ENCODE results near the gene GOSR2.
"Not testable (repeated sequence)": the region's sequence is repeated elsewhere in the genome, so short reads cannot be mapped to it uniquely, and the experiment has no call there.

GOSR2 gene

GRCh38 chr17:46984892-46985291 is 61.9 kb downstream of the GOSR2 start:
- in situ Hi-C loops (cut with MboI; ENCODE audit: low sequenced_read_pairs): no loop called here

- in situ Hi-C loops (cut with MboI; ENCODE audit: low sequenced_read_pairs): no loop called here
Observed at GRCh38 chr17:46986366-46986765, 63.4 kb downstream of the GOSR2 start.

GRCh38 chr17:46987927-46988326 is 65.0 kb downstream of the GOSR2 start:
- in situ Hi-C loops (cut with MboI; ENCODE audit: low sequenced_read_pairs): not testable (repeated sequence)

GRCh38 chr17:46989637-46990431 is 66.9 kb downstream of the GOSR2 start:
- in situ Hi-C loops (cut with MboI; ENCODE audit: low sequenced_read_pairs): no loop called here

GRCh38 chr17:46991617-46992016 is 68.7 kb downstream of the GOSR2 start:
- in situ Hi-C loops (cut with MboI; ENCODE audit: low sequenced_read_pairs): no loop called here
